GM21367 (cell line): ENCODE results near the gene MRPS10.
A peak's percentile ranks its signal among the peaks of the same experiment; 100 is the strongest.
"Not testable (repeated sequence)": the region's sequence is repeated elsewhere in the genome, so short reads cannot be mapped to it uniquely, and the experiment has no call there.

Experiments used
- ATAC-seq: cut with Tn5 transposase; IDR thresholded peaks from one replicate; pipeline ENCODE4 v1.9.1; 2021; ENCODE audit not compliant: unreplicated experiment

The MRPS10 gene

DNA sequence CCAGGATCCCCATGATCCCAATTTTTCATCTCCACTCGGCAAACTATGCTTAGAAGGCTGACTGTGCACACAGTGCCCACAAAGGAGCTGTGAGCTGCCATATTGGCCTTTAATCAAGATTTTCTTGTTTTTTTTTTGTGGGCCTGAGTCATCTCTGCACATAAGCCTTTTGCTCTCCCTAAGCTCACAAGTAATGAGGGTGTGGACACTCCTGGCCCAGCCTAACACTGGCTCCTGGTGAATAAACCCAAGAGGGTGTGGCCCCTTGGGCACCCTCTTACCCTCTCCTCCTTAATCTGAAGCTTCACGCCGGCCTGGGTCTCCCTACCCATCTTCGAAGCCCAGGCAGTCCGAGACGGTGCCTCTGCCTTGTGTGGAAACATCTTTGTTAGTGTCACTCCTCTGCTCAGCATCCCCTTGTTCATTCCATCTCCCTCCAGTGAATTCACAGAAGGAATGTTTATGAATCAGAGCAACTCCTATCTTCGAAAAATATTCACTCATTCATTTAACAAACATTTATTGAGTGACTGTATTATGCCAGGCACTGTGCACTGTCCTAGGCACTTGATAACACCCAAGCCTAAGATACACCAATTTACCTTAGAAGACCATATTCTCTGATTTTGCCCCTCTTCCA lies 22.2 kb upstream of the MRPS10 start:
- no peak for ATAC-seq

DNA sequence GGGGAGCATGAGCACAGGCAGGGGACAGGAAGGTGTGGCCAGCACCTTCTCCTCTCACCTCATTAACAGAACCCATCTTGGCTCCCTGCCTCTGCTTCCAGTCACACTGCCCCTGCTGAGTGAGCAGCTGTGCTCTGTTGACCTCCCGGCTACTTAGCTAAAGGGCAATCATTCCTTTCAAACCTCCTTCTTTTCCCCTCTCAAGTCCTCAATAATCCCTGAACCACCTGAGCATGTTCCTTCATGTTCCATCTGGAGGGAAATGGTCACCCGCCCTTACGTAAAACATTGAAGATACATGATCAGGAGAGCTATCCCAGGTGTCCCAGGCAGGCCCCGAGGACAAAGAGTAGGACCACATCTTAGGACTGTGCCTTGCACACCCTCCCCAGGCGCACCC lies 21.7 kb upstream of the MRPS10 start:
- no peak for ATAC-seq

DNA sequence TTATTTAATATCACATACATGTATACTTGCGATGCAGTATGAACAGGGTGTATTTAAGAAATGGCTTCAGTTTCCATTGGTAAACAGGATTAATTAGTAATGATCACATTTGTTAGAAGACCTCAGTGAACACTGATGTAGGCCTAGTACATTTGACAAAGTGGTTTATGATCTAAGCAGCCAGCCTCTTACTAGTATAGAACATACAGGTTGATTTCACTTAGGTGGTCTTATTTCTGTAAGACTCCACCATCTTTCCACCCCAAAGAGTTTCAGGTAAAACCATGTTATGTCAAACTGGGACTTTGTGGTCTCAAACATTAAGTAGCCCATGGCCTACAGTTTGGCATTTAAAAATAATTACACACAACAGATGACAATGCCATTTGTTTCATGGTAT lies 20.2 kb upstream of the MRPS10 start:
- ATAC-seq, result no peak

DNA sequence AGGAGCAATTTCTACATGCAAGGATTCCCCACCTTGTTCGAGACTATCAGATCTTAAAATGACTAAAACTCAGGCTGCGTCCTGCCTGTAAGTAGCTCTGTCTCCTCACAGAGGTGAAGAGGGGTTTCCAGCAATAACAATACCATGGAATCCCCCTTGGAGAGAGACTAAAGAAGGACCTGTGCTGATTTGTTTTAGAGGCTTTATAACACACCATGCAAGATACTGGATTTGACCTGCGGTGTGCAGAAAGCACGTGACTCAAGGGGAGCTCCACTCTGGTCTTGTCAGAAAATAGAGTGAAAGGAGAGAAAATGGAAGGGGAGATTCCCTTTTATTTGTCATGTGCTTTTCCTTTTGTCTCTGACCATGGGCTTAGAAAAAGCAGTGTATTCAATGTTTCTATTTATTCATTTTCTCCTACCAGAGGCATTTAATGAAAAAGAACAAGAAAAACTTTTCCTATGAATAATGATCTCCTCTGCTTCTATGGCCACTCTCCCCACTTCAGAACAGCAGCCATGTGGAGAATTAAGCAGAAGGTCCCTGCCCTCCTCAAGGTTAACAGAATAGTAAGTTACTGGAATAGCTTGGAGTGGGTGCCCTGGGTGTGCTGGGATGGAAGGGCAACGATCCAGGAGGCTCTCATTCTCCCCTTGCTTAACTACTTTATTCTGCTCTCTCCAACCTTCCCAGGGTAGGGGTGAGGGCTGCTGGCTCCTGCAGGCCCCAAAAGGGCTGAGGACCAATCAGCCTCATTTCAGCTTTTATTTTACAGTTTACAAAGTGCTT lies 19.2 kb upstream of the MRPS10 start:
- ATAC-seq, result no peak

DNA sequence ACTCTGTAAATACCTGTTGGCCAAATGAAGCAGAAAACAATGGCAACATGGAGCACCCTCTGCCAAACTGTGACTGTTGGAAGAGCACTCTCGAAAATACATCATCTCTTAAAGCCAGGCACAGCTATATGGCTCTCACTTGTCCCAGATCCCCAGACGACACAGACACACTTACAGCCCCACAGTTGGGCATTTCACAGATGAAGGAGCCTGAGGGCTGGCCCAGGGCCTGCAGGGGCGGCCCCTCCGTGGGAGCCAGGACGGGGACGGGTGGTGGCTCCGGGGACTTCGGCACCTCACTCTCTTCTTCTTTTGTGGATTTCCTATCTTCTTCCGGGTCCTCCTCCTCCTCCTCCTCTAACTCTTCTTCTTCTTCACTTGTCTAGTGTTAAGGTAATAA lies 18.4 kb upstream of the MRPS10 start:
- no peak for ATAC-seq

DNA sequence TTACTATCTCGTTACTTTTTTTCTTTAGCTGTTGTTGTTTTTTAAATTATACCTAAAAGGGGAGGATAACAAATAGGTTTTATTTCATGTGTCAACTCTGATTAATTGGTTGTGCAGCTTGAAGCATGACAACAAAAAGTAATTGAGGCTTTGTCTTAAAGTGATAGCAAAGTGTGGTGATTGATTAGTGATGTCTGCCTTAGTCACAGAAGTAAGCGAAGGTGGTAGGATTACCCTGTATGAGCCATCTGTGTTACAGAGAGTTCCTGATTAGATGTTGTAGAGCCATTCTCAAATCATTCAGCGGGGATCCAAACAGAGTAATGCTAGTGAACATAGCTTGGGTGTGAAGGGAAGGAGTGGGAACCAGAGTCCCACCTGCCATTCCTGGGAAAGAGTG lies 14.4 kb upstream of the MRPS10 start:
- no peak for ATAC-seq

DNA sequence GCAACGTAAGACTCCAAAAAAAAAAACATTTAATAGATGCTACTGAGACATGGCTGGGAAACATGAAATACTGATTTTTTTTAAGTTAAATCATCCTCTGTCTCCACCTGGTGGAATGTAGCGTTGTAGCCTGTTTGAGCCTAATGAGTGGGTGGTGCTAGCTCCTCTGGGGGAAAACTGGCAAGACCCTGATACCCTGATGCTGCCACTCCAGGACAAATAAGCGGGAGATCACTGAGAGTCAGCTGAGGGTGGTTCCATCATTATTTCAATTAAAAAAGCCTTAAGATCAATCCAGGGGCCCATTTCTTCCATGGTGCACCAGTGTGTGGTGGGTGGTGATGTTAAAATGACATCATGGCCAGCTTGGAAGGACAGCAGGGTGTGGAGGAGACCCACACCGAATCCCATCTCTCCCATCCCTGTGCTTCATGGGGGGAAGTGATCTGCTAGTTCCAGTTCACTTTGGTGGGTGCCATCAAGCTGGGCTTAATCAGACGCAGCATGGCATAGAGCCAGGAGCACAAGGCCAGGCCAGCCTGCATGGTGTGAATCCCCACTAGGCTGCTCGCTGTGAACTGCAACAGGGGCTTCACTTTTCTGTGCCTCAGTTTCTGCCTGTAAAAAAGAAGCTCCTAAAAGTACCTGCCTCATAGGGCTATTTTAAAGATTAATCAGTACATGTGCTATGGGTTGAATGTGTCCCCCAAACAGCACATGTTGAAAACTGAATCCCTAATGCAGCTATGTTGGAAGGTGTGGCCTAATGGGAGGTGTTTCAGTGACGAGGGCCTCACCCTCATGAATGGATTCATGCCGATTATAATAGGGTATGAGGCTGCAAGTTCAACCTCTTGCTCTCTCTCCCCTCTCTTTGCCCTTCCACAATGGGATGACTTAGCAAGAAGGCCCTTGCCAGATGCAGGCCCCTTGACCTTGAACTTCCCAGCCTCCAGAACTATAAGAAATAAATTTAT lies 13.0 kb upstream of the MRPS10 start:
- ATAC-seq, result no peak

DNA sequence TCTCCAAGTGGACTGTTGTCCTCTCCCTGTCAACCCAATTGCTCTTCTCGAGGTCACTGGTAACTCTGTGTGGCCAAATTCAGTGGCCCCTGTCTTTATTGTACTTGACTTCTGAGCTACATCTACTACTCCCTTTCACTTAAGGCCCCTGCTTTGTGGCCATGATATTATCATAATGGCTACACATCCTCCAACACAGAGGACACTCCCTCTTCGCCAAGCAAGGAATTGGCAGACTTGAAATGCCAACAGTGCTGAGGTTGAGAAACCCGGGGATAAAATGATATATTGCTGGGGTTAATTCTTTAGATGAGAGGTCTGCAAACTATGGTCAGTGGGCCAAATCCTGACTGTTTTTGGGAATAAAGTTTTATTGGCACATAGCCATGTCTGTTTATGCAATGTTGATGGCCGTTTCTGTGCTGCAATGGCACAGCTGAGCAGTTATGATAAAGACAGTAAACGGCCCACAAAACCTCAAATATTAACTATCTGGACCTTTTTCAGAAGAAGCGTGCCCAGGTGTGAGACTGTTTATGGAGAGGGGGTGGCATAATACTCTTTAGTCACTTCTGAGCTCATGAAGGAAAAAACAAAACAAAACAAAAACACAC lies 12.0 kb upstream of the MRPS10 start:
- ATAC-seq, result no peak

DNA sequence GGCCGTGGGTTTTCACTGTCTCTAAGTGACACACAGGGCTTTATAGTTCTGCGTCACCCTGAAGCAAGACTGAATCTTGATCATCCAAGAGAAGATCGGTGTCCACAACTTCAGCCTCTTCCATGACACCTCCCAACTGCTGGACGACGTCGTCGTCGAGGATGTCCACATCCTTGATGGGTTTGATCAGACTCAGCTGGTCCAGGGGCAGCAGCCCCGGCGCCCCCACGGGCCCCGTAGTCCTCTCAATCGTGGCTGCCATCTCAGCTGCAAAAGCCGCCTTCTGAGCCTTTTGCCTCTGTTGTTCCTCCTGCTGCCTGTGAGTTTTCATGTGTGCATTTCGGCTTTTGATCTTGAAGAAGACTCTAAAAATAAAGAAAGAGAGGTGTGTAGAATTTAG lies 10.6 kb upstream of the MRPS10 start:
- ATAC-seq, result no peak

DNA sequence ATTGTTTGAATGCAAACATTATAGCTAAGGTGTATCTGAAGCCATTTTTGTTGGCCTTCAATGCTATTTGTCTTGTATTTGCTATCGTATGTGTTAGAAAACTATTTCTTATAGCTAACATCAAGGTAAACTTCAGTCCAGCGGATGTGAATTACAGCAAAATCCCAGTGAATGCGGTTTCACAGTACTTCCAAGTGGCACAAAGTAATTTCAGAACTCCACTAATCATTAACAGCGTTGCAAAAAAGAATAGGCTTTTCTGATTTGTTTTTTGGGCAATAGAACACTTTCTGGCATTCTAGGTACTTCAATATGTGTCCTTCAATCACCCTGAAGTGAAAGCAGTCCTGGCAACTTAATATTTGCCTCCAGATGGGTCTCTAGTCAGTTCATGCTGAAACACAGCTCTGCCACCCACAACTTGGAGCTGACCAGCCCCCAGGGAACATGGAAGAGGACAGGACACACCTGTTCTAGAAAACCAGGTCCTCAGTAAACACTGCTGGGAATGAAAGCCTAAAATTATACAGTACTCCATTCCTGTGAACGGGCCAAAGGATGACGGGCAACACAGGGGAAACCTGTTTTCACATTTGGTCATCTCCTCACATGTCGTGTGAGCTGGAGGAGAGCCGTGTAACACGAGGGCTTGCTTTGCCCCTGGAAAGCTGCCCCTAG lies 9.7 kb upstream of the MRPS10 start:
- ATAC-seq, result no peak

DNA sequence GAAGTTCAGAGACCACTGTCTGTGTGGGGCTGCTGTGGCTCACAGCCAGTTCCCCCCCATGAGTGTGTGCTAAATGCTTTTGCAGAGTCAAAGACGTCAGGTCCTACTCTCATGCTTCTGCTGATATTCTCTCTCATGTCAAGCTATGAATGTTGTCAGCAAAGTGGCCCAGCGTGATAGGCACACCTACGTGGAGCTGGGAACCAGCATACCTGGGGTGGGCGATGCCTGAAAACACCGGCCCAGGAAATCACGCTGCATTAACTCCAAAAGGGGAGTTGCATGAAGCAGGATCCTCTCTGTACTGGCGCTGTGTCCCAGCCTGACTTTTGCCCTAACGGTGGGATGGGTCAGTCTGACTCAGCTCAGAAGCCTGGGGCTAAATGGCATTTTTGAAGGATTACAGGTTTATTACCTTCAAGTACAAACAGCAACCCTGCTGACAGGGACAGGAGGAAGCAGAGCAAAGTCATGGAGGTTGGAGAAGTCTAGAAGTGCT lies 9.0 kb upstream of the MRPS10 start:
- ATAC-seq, result no peak

DNA sequence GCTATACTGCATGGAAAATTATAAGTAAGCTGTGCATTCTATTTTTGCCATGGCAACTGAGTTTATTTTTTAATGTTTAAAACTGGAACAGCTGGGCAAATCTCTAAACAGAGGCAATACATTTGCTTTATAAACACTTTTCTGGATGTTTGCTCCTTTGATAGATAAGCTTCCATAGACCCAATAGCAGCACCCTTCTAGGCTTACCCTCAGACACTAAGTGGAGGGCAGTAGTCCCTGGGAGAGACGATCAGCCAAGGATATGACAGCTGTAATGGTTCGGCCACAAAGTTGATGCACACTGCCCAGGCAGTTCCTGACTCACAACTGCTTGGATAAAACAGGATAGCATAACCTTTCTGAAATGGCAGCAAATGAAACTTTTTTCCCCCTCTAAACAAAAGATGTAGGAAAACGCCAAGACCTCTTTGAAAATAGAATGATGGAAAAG lies 8.5 kb upstream of the MRPS10 start:
- ATAC-seq, result no peak

DNA sequence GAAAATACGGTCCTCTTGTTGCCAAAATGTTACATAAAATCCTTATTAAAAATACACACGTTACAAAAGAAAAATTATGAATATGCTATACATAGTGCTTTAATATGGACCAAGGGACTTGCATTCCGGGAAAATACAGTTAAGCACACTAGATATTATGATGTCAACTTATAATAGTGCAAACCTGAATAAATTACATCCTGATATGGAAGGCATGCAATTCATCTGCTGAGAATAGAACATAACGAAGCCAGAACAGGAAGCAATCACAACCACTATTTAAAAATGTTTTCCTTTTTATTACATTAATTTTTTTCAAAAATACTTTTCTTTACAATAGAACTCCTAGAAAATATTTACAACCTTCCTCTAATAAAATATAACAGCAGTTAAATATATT lies 7.8 kb upstream of the MRPS10 start:
- ATAC-seq, result no peak

DNA sequence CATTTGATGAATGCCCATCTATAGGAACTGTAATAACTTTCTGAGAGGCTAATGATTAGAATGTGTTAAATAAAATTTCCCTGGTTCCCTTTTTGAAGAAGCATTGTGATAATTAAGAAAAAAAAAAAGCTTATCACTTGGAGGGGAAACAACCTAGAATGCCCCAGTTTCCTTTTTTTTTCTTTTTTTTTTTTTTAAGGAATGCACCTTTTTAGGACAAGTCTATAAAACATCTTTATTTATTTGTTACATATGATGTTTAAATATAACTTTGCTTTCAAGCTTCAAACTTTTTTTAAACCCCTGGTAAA lies 7.3 kb upstream of the MRPS10 start:
- no peak for ATAC-seq

DNA sequence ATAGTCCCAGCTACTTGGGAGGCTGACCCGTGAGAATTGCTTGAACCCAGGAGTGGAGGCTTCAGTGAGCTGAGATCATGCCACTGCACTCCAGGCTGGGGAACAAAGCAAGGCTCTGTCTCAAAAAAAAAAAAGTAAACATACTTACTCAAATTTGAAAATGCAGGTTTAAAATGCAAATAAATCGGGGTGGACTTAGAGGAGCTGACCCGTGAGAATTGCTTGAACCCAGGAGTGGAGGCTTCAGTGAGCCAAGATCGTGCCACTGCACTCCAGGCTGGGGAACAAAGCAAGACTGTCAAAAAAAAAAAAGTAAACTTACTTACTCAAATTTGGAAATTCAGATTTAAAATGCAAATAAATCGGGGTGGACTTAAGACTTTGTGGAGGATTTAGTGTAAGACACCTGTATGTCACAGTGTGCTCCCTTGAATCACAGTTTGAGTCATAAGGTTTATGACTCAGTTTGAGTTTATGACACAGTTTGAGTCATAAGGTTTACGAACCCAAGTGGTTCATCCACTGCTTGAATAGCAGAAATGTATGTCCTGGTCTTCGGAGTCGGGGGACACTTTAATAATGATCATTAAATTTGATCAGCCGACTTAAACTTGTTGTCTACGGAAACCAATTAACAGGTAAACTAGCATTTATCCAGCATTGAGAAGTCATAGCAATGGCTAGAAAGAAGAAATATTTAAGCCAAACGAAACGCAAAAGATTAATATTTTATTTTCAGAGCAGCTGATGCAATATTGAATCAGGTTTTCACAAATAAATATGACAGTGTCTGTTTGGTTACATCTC lies 6.8 kb upstream of the MRPS10 start:
- ATAC-seq, result peak; percentile 75

DNA sequence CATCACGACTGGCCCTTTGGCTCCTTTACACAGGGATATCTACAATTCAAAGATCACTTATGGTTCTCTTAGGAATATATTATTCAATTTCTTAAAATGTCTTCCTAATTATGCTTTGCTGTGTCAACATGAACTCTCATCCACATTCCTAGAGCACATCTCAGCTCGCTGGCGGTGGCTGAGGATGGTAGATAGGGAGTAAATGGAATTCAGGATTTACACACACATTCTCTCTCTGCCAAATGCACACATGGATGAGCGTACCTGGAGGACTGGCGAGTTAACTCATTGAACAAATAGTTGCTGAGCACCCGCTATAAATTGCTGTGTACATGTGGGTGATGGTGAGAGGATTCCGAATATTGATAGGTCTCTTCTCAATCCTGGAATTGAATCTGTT lies 4.8 kb upstream of the MRPS10 start:
- no peak for ATAC-seq

DNA sequence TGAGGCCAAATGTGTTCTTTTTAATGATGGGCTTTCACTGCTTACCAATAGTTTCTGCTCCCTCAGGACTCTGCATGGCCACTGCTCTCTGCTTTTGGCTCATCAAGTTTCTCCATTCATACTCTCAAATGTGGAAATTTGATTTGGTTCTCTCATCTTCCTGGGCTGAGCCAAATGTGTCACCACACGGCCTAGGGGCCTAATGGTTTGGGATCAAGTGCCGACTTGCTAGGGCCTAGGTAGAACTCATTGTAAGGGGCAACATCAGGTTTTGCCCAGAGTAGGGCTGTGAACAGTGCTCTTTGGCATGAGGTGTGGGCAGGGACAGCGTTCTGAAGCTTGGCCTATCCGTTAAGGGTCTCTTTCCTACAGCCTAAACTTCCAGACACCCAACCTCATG lies 3.9 kb upstream of the MRPS10 start:
- no peak for ATAC-seq

DNA sequence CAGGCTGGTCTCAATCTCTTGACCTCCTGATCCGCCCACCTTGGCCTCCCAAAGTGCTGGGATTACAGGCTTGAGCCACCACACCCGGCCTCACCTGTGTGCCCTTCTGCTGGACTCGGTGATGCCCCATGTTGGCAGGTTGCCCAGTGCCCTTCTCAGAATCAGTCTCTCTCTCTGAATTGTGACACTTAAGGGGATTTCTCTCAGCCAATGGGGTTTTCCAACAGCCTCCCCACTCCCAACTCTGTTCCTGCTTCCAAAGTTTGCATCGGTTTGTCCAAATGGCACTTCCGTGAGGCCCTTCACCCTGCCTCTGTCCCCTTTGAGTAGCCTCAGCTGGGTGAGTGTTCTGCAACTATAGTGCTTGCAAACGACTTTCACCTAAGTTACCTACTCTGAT lies 3.1 kb upstream of the MRPS10 start:
- ATAC-seq, result no peak

DNA sequence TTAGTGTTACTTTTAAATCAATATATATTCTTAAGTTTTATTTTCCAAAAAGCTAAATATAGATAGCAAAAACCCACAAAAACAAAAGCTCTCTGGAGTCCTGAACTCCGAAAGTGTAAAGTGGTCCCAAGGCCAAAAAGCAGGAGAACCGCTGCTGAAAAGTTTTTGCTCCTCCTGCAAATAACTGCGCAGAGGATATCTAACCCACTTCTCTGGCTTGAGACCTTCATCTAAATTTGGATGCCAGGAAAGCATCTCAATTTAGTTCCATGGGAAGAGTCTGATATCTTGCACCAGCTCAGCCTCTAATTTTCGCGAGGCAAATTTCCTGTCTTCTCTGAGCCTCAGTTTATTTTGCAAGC lies 523 bp downstream of the MRPS10 start:
- no peak for ATAC-seq

DNA sequence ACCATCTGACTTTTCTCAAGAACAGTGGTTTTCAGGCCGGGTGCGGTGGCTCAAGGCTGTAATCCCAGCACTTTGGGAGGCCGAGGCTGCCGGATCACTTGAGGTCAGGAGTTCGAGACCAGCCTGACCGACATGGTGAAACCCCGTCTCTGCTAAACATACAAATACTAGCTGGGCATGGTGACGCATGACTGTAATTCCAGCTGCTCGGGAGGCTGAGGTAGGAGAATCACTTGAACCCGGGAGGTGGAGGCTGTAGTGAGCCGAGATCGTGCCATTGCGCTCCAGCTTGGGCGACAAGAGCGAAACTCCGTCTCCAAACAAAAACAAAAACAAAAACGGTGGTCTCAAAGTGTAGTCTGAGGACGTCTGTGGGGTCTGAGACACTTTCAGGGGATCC lies 1.2 kb downstream of the MRPS10 start:
- ATAC-seq, result not testable (repeated sequence)
